Measurements from ENCODE around the gene GATA5.

Gene GATA5

DNA sequence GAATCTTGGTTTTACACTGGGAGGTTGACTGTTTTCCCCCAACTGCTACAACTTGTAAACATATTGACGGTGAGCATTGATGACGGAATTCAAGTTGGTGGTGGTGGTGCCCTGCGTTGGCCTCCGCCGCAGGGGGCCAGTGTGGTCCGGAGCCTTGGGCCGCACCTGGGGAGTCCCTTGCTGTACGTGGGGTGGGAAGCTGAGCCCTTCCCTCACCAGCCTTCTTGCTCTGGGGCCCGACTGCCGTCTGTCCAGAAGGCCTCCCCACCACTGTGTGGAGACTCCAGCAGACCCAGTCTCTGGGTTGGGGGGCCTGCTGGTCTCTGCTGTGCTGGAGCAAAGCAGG lies 11.4 kb downstream of the GATA5 start:
- Histone ChIP-seq H3K36me3 (ENCODE audit: control insufficient read depth, insufficient read depth, low read length) (no peaks in the 10 kb centered on the region), H3K9ac (no peak overlapping the region), H3K4me2 (ENCODE audit: low read length) (no peak overlapping the region), H3K79me2 (no peaks in the 10 kb centered on the region), H3K27ac (no peak overlapping the region), H3K4me1 (no peaks in the 10 kb centered on the region), H2AFZ (no peak overlapping the region), H3K9me3 (ENCODE audit: control insufficient read depth, low read length) (no peaks in the 10 kb centered on the region), H3K4me3 (ENCODE audit: low read depth, low read length) (no peak overlapping the region), H3K27me3 (ENCODE audit: control insufficient read depth, insufficient read depth, low read length) (no peaks in the 10 kb centered on the region)
- TF ChIP-seq, protein P1, sequence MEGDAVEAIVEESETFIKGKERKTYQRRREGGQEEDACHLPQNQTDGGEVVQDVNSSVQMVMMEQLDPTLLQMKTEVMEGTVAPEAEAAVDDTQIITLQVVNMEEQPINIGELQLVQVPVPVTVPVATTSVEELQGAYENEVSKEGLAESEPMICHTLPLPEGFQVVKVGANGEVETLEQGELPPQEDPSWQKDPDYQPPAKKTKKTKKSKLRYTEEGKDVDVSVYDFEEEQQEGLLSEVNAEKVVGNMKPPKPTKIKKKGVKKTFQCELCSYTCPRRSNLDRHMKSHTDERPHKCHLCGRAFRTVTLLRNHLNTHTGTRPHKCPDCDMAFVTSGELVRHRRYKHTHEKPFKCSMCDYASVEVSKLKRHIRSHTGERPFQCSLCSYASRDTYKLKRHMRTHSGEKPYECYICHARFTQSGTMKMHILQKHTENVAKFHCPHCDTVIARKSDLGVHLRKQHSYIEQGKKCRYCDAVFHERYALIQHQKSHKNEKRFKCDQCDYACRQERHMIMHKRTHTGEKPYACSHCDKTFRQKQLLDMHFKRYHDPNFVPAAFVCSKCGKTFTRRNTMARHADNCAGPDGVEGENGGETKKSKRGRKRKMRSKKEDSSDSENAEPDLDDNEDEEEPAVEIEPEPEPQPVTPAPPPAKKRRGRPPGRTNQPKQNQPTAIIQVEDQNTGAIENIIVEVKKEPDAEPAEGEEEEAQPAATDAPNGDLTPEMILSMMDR (IDR thresholded peaks at IDR 0.05), result no peak

DNA sequence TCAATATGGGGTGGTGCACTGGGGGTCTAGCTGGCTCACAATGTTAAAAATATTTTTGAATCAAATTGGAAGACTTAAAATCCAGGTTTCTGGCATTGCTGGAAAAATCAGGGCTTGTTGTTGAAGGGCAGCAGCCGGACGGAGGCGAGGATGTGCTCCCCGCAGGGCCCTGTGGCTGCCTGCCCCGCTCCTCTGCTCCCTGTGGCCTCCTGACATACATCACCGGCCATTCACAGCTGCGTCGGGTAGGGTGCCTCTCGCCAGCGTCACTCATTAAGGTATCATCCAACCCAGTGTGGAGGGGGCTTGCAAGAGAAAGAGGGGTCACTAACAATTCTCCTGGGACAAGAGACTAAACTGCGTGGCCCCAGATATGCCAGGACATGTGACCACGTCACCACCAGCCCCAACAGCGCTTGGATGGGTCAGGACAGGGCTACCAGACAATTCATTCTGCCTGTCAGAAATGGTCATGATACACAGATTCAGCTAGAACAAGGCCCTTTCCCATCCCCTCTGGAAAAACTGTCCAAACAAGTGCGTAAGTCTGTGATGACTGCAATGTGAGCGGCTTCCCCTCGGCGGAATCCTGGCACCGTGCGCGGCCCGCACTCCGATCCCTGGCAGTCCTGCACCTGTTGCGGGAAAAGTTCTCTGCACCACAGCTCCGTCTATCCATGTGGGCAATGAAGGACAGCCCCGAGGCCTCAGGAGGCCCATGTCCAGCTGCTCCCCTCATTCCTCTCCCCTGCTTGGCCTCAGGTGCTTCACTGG lies 12.0 kb downstream of the GATA5 start:
- H3K27ac ChIP-seq, result no peak overlapping the region
- no peaks in the 10 kb centered on the region for H3K27me3 ChIP-seq (ENCODE audit: control insufficient read depth, insufficient read depth, low read length)
- TF ChIP-seq, protein P1 (IDR thresholded peaks at IDR 0.05), result no peak
- H2AFZ ChIP-seq, result no peak overlapping the region
- H3K4me2 ChIP-seq (ENCODE audit: low read length), result no peak overlapping the region
- H3K9me3 ChIP-seq (ENCODE audit: control insufficient read depth, low read length), result no peaks in the 10 kb centered on the region
- H3K36me3 ChIP-seq (ENCODE audit: control insufficient read depth, insufficient read depth, low read length), result no peaks in the 10 kb centered on the region
- H3K4me3 ChIP-seq (ENCODE audit: low read depth, low read length), result no peak overlapping the region
- H3K4me1 ChIP-seq, result no peaks in the 10 kb centered on the region
- no peak overlapping the region for H3K9ac ChIP-seq
- H3K79me2 ChIP-seq, result no peaks in the 10 kb centered on the region

DNA sequence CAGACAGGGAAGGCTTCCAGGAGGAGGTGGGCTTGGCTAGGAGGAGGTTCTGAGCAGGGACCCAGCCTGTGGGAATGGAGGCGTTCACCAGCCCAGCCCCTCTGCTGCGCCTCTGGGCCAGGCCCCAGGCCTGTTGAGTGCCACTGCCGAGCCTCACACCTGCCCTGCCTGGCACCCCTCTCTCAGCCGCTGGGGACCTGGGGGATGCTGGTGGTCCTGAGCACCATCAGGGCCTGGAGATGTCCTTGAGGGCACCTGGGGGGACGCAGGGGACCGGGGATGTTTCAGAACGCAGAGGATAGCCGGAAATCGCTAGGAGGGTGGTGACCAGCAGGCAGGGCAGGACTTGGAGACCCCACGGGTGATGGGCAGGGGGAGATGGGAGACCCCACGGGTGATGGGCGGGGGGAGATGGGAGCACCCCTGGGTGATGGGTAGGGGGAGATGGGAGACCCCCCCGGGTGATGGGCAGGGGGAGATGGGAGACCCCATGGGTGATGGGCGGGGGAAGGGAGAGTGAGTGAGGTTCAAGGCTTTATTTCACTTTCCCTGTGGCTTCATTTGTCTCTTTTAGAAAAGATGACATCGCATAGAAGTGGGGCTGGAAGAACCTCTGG lies 12.7 kb downstream of the GATA5 start:
- no peaks in the 10 kb centered on the region for H3K4me1 ChIP-seq
- H3K9ac ChIP-seq, result no peak overlapping the region
- no peak overlapping the region for H3K4me3 ChIP-seq (ENCODE audit: low read depth, low read length)
- no peak overlapping the region for H3K27ac ChIP-seq
- no peak overlapping the region for H3K4me2 ChIP-seq (ENCODE audit: low read length)
- H3K27me3 ChIP-seq (ENCODE audit: control insufficient read depth, insufficient read depth, low read length), result no peaks in the 10 kb centered on the region
- no peaks in the 10 kb centered on the region for H3K9me3 ChIP-seq (ENCODE audit: control insufficient read depth, low read length)
- no peaks in the 10 kb centered on the region for H3K36me3 ChIP-seq (ENCODE audit: control insufficient read depth, insufficient read depth, low read length)
- TF ChIP-seq, protein P1 (IDR thresholded peaks at IDR 0.05), result no peak
- no peak overlapping the region for H2AFZ ChIP-seq
- no peaks in the 10 kb centered on the region for H3K79me2 ChIP-seq

DNA sequence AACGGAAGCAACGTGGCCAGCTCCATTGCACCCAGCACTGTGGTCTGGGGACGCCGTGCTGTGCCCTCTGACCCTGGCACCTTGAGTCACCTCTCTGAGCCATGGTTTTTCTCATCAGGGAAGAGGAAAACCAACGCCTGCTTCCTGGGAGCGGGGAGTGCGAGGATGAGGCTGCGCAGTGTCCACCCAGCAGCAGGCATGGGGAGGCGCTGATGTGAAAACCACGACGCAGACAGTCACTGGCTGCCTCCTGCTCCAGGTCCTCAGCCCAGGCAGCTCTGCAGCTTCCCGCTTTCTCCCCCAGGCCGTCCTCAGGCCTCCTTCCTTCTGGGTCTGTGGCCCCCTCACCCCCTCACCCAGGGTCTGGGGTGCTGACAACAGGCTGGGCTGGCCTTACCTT lies 14.0 kb downstream of the GATA5 start:
- H3K27me3 ChIP-seq (ENCODE audit: control insufficient read depth, insufficient read depth, low read length), result no peaks in the 10 kb centered on the region
- H3K27ac ChIP-seq, result no peak overlapping the region
- TF ChIP-seq, protein P1 (IDR thresholded peaks at IDR 0.05), result no peak

DNA sequence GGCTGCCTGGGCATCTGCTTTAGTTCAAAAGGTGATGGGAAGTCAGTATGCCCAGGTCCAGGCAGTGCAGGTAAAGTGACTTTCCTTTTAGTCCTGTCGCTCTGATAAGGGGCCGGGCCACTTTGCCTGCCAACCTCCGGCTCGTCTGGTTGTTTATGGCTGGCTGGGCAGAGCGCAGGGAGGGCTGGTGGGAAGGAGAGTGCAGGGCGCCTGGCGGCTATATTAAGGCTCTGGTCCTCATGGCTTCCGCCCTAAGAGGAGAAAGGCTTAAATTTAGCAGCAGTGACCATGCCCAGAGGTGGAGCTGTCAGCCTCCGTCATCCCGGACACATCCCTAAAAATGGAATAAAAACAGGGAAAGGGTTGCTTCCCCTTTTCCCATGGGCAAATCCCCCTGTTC lies 14.6 kb downstream of the GATA5 start:
- Histone ChIP-seq H3K27me3 (ENCODE audit: control insufficient read depth, insufficient read depth, low read length) (no peaks in the 10 kb centered on the region), H3K27ac (no peak overlapping the region), H3K79me2 (no peaks in the 10 kb centered on the region), H3K4me1 (no peaks in the 10 kb centered on the region), H2AFZ (no peak overlapping the region), H3K36me3 (ENCODE audit: control insufficient read depth, insufficient read depth, low read length) (no peaks in the 10 kb centered on the region), H3K9me3 (ENCODE audit: control insufficient read depth, low read length) (no peaks in the 10 kb centered on the region), H3K4me3 (ENCODE audit: low read depth, low read length) (no peak overlapping the region), H3K9ac (no peak overlapping the region), H3K4me2 (ENCODE audit: low read length) (no peak overlapping the region)
- TF ChIP-seq, protein P1 (IDR thresholded peaks at IDR 0.05), result no peak

More for the DNA sequence above, 14.0 kb downstream of the GATA5 start:
- Histone ChIP-seq H3K4me2 (ENCODE audit: low read length) (no peak overlapping the region), H3K79me2 (no peaks in the 10 kb centered on the region), H3K9me3 (ENCODE audit: control insufficient read depth, low read length) (no peaks in the 10 kb centered on the region), H3K36me3 (ENCODE audit: control insufficient read depth, insufficient read depth, low read length) (no peaks in the 10 kb centered on the region), H3K4me3 (ENCODE audit: low read depth, low read length) (no peak overlapping the region), H2AFZ (no peak overlapping the region), H3K4me1 (no peaks in the 10 kb centered on the region), H3K9ac (no peak overlapping the region)
